GM21717 (cell line): ENCODE measurements around the gene TNS1.
A peak's percentile ranks its signal among the peaks of the same experiment; 100 is the strongest.
"Not testable (repeated sequence)": the region's sequence is repeated elsewhere in the genome, so short reads cannot be mapped to it uniquely, and the experiment has no call there.

Experiments
- ATAC-seq: cut with Tn5 transposase; IDR thresholded peaks from one replicate; pipeline ENCODE4 v1.9.1; 2021; ENCODE audit warnings: mild to moderate bottlenecking, moderate library complexity; ENCODE audit not compliant: unreplicated experiment

TNS1 gene

GRCh38 chr2:218002845-218003180 lies at the start of gene TNS1:
Gene TNS1 (minus strand): TSS chr2:218002995. CDS start chr2:218002872, 123 bp downstream.
- ATAC-seq: no peak

- no peak for ATAC-seq
Observed at GRCh38 chr2:218051903-218052302, 49.1 kb upstream of the TNS1 start.

GRCh38 chr2:218047536-218048225 lies 44.9 kb upstream of the TNS1 start:
- no peak for ATAC-seq

- peak; percentile 77 for ATAC-seq
Observed at GRCh38 chr2:218046238-218046637, 43.4 kb upstream of the TNS1 start.

GRCh38 chr2:218044599-218044998 lies 41.8 kb upstream of the TNS1 start:
- ATAC-seq: not testable (repeated sequence)

GRCh38 chr2:218043701-218044109 lies 40.9 kb upstream of the TNS1 start:
- no peak for ATAC-seq

- no peak for ATAC-seq
Observed at GRCh38 chr2:218043100-218043499, 40.3 kb upstream of the TNS1 start.

- peak; percentile 43 for ATAC-seq
Observed at GRCh38 chr2:218041302-218042168, 38.7 kb upstream of the TNS1 start.

- no peak for ATAC-seq
Observed at GRCh38 chr2:218040883-218041282, 38.1 kb upstream of the TNS1 start.

- no peak for ATAC-seq
Observed at GRCh38 chr2:218039171-218039570, 36.4 kb upstream of the TNS1 start.

- no peak for ATAC-seq
Observed at GRCh38 chr2:218036371-218036770, 33.6 kb upstream of the TNS1 start.

GRCh38 chr2:218035463-218036100 lies 32.8 kb upstream of the TNS1 start:
- no peak for ATAC-seq

GRCh38 chr2:218034497-218035213 lies 31.9 kb upstream of the TNS1 start:
- ATAC-seq: peak; percentile 79

- ATAC-seq: no peak
Observed at GRCh38 chr2:218033590-218034496, 31.0 kb upstream of the TNS1 start.

- no peak for ATAC-seq
Observed at GRCh38 chr2:218033208-218033589, 30.4 kb upstream of the TNS1 start.

- ATAC-seq: no peak
Observed at GRCh38 chr2:218032336-218033171, 29.8 kb upstream of the TNS1 start.

- ATAC-seq: no peak
Observed at GRCh38 chr2:218031771-218032257, 29.0 kb upstream of the TNS1 start.

GRCh38 chr2:218031261-218031660 lies 28.5 kb upstream of the TNS1 start:
- ATAC-seq: no peak
